Erythroblast (primary cell): ENCODE results near the gene BLOC1S5.

ENCODE experiments used
- GATA1 ChIP-seq: IDR thresholded peaks from 2 replicates; pipeline ENCODE4 v1.6.1; 2011; ENCODE audit warnings: low read depth, mild to moderate bottlenecking, control low read depth, low read length, moderate library complexity
- POLR2A ChIP-seq: IDR thresholded peaks from 2 replicates; pipeline ENCODE4 v1.6.1; 2011; ENCODE audit warnings: mild to moderate bottlenecking, low read length

DNA sequence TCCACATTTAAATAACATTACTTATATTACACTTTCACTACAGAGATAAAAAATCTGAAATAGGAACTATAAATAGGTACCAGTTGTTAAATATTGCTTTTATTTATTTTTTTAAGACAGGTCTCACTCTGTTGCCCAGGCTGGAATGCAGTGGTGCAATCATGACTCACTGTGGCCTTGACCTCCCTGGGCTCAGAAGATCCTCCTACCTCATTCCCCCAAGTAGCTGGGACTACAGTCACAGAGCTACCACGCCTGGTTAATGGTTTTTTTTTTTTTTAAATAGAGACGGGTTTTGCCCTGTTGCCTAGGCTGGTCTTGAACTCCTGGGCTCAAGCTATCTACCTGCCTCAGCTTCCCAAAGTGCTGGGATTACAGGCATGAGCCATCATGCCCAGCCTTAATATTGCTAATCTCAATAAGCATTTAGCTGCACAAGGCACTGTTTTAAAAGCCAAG, 20.9 kb upstream of the BLOC1S5 start:
- TF ChIP-seq POLR2A (no peak), GATA1 (no peak)
